NB4 (cell line): Measurements from ENCODE around the gene RAB6C.
"Not testable (repeated sequence)": the region's sequence is repeated elsewhere in the genome, so short reads cannot be mapped to it uniquely, and the experiment has no call there.

Experiments
- MYC ChIP-seq: IDR thresholded peaks from 2 replicates; pipeline ENCODE4 v1.6.1; 2011; ENCODE audit warnings: low read depth, low read length
- POLR2A ChIP-seq: IDR thresholded peaks from 2 replicates; pipeline ENCODE4 v1.6.1; 2011; ENCODE audit warnings: mild to moderate bottlenecking; ENCODE audit not compliant: insufficient read length; ENCODE audit errors: extremely low read depth
- TF ChIP-seq, protein P1 (sequence below): IDR thresholded peaks from one replicate; pipeline ENCODE4 v1.5.1; 2012; ENCODE audit warnings: low read depth, low read length
- TF ChIP-seq, protein P2 (sequence below): IDR thresholded peaks from 2 replicates; pipeline ENCODE4 v1.6.1; 2011; ENCODE audit warnings: low read depth, low read length

DNA sequence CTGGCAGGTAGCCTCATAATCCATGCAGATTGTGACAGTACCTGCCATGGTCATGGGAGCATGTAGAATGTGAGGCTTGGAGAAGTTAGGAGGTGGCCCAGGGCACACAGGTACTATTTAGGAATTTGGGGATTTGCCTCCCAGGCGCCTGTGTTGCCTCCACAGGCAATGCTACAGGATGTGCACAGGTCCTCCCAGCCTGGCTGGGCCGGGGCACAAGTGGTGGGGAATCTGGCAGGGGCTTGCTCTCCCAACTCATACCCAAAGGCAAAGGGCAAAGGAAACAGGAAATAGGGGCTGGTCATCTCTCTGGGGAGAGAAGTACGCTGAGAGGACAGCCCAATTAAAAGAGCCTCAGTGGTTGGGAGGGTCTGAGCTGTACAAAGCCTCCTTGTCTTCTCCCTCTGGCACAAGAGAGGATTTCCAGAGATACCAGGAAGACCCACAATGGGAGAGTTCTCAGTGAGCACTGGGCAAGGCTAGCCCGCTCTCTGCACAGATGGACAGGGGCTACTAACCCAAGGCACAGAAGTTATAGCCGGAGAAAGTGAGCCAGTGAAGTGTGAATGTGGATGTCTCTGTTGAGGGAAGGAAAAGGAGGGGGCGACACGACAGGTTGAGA lies 40.5 kb upstream of the RAB6C start:
- TF ChIP-seq, protein P1, sequence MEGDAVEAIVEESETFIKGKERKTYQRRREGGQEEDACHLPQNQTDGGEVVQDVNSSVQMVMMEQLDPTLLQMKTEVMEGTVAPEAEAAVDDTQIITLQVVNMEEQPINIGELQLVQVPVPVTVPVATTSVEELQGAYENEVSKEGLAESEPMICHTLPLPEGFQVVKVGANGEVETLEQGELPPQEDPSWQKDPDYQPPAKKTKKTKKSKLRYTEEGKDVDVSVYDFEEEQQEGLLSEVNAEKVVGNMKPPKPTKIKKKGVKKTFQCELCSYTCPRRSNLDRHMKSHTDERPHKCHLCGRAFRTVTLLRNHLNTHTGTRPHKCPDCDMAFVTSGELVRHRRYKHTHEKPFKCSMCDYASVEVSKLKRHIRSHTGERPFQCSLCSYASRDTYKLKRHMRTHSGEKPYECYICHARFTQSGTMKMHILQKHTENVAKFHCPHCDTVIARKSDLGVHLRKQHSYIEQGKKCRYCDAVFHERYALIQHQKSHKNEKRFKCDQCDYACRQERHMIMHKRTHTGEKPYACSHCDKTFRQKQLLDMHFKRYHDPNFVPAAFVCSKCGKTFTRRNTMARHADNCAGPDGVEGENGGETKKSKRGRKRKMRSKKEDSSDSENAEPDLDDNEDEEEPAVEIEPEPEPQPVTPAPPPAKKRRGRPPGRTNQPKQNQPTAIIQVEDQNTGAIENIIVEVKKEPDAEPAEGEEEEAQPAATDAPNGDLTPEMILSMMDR, result not testable (repeated sequence)
- not testable (repeated sequence) for TF ChIP-seq MYC, POLR2A
- TF ChIP-seq, protein P2, sequence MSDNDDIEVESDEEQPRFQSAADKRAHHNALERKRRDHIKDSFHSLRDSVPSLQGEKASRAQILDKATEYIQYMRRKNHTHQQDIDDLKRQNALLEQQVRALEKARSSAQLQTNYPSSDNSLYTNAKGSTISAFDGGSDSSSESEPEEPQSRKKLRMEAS, result not testable (repeated sequence)
